Neural progenitor cell (in vitro differentiated cells): ENCODE data around the gene MAMDC4. TPM values are rescaled to one million over a fixed set of nuclear protein-coding genes. Genes with fewer than 3 reads are reported as not detected.

Experiments used
- DNase-seq: peaks from one replicate; pipeline ENCODE4 v3.0.0-alpha.2; 2016; ENCODE audit warnings: low spot score
- H2AFZ ChIP-seq: fragments of 200-600 bp; sonication (generic); replicated peaks from 2 replicates; pipeline ENCODE4 v1.6.1; 2016; ENCODE audit warnings: antibody characterized with exemption
- H3F3A ChIP-seq: fragments of 200-600 bp; sonication (generic); 2 replicates; pipeline ENCODE4 v1.6.1; 2016; ENCODE audit warnings: antibody characterized with exemption, low read depth
- H3K27ac ChIP-seq: fragments of 200-600 bp; sonication (generic); 2 replicates; pipeline ENCODE4 v1.5.1; 2016; ENCODE audit warnings: mild to moderate bottlenecking
- H3K27me3 ChIP-seq: fragments of 200-600 bp; sonication (generic); 2 replicates; pipeline ENCODE4 v1.6.1; 2016; ENCODE audit warnings: mild to moderate bottlenecking, moderate library complexity
- H3K36me3 ChIP-seq: fragments of 200-600 bp; sonication (generic); 2 replicates; pipeline ENCODE4 v1.5.1; 2016
- H3K4me1 ChIP-seq: fragments of 200-600 bp; sonication (generic); 2 replicates; pipeline ENCODE4 v1.6.1; 2016; ENCODE audit warnings: mixed run types
- H3K4me2 ChIP-seq: fragments of 200-600 bp; sonication (generic); 2 replicates; pipeline ENCODE4 v1.6.1; 2016
- H3K4me3 ChIP-seq: fragments of 200-600 bp; sonication (generic); 2 replicates; pipeline ENCODE4 v1.5.1; 2016
- H3K79me2 ChIP-seq: fragments of 200-600 bp; sonication (generic); 2 replicates; pipeline ENCODE4 v1.6.1; 2016; ENCODE audit warnings: low read depth
- H3K9ac ChIP-seq: fragments of 200-600 bp; sonication (generic); 2 replicates; pipeline ENCODE4 v1.6.1; 2016
- H3K9me3 ChIP-seq: fragments of 200-600 bp; sonication (generic); 2 replicates; pipeline ENCODE4 v1.5.1; 2016; ENCODE audit warnings: low read depth
- H4K20me1 ChIP-seq: fragments of 200-600 bp; sonication (generic); 2 replicates; pipeline ENCODE4 v1.6.1; 2016; ENCODE audit warnings: low read depth
- H3K27ac Mint-ChIP-seq: 3 replicates; pipeline ENCODE4 v1.8.0; 2021; ENCODE audit warnings: mixed read lengths
- H3K27me3 Mint-ChIP-seq: 2 replicates; pipeline ENCODE4 v1.8.0; 2022; ENCODE audit warnings: low read depth, mild to moderate bottlenecking, inconsistent platforms, moderate library complexity, mixed read lengths; ENCODE audit not compliant: insufficient read depth
- H3K36me3 Mint-ChIP-seq: 3 replicates; pipeline ENCODE4 v1.8.0; 2021; ENCODE audit warnings: mixed read lengths
- H3K4me1 Mint-ChIP-seq: 3 replicates; pipeline ENCODE4 v1.8.0; 2021; ENCODE audit warnings: mixed read lengths
- H3K4me3 Mint-ChIP-seq: 3 replicates; pipeline ENCODE4 v1.8.0; 2021; ENCODE audit warnings: mild to moderate bottlenecking, moderate library complexity, mixed read lengths
- H3K9me3 Mint-ChIP-seq: 3 replicates; pipeline ENCODE4 v1.8.0; 2020; ENCODE audit warnings: mixed read lengths
- CTCF ChIP-seq: fragments of 200-600 bp; sonication (generic); IDR thresholded peaks from 2 replicates; pipeline ENCODE4 v1.5.1; 2017; ENCODE audit warnings: antibody characterized with exemption, mild to moderate bottlenecking
- EZH2 ChIP-seq: fragments of 200-600 bp; sonication (generic); IDR thresholded peaks from 2 replicates; pipeline ENCODE4 v1.6.1; 2017; ENCODE audit warnings: antibody characterized with exemption, mild to moderate bottlenecking, moderate library complexity
- EZH2phosphoT487 ChIP-seq: fragments of 200-600 bp; sonication (generic); IDR thresholded peaks from 2 replicates; pipeline ENCODE4 v1.6.1; 2017; ENCODE audit warnings: antibody characterized with exemption
- total RNA-seq: library from RNA; depleted of rRNA; stranded (reverse); fragments of >200 nt; gene quantifications from 2 replicates; pipeline ENCODE4 v1.2.3, GENCODE V29; 2015; ENCODE audit warnings: low replicate concordance

MAMDC4 gene
- total RNA-seq, 1 donor from 2014 or later = 2.6 TPM

GRCh38 chr9:136820971-136821825 is 30.9 kb upstream of the MAMDC4 start:
- H3K4me2 ChIP-seq = peak overlapping the region; percentile 97

GRCh38 chr9:136821826-136822544 is 30.2 kb upstream of the MAMDC4 start:
- Histone ChIP-seq H3K9me3 (no peaks in the 10 kb centered on the region), H3K79me2 (peaks cover 40% of the 10 kb centered on the region), H4K20me1 (peaks cover 58% of the 10 kb centered on the region), H3K27me3 (peaks cover 16% of the 10 kb centered on the region), H3F3A (peaks cover 12% of the 10 kb centered on the region), H2AFZ (no peak overlapping the region), H3K9ac (no peak overlapping the region), H3K27ac (no peak overlapping the region), H3K4me1 (peaks cover 9% of the 10 kb centered on the region), H3K4me2 (peak overlapping the region; percentile 97), H3K4me3 (peak overlapping the region; percentile 53), H3K36me3 (peaks cover under 1% of the 10 kb centered on the region)
- peak; percentile 15 for DNase-seq
- Mint-ChIP-seq H3K27ac (no peak overlapping the region), H3K9me3 (no peaks in the 10 kb centered on the region), H3K27me3 (peaks cover 4% of the 10 kb centered on the region), H3K36me3 (peaks cover 16% of the 10 kb centered on the region), H3K4me1 (peaks cover 10% of the 10 kb centered on the region), H3K4me3 (no peak overlapping the region)
- no peak for TF ChIP-seq CTCF

More at GRCh38 chr9:136820971-136821825, 30.9 kb upstream of the MAMDC4 start:
- peak overlapping the region; percentile 53 for H3K4me3 ChIP-seq
- Mint-ChIP-seq H3K4me1 (peaks cover 10% of the 10 kb centered on the region), H3K9me3 (no peaks in the 10 kb centered on the region), H3K27me3 (peaks cover 4% of the 10 kb centered on the region), H3K27ac (peak overlapping the region; percentile 78), H3K4me3 (peak overlapping the region; percentile 38), H3K36me3 (peaks cover 21% of the 10 kb centered on the region)
- H4K20me1 ChIP-seq = peaks cover 64% of the 10 kb centered on the region
- H3F3A ChIP-seq = peaks cover 12% of the 10 kb centered on the region
- TF ChIP-seq EZH2phosphoT487 (no peak), EZH2 (no peak), CTCF (no peak)
- peaks cover 48% of the 10 kb centered on the region for H3K79me2 ChIP-seq
- H2AFZ ChIP-seq = no peak overlapping the region
- DNase-seq = peak; percentile 75
- H3K27me3 ChIP-seq = peaks cover 16% of the 10 kb centered on the region
- H3K9me3 ChIP-seq = no peaks in the 10 kb centered on the region
- peaks cover 9% of the 10 kb centered on the region for H3K4me1 ChIP-seq
- no peak overlapping the region for H3K27ac ChIP-seq
- peaks cover 3% of the 10 kb centered on the region for H3K36me3 ChIP-seq
- no peak overlapping the region for H3K9ac ChIP-seq

- H3K9me3 Mint-ChIP-seq = no peaks in the 10 kb centered on the region
- no peak overlapping the region for H3K4me3 Mint-ChIP-seq
- Histone ChIP-seq H3K27me3 (peaks cover 16% of the 10 kb centered on the region), H3K9ac (no peak overlapping the region), H3K4me2 (no peak overlapping the region), H3K4me1 (peaks cover 9% of the 10 kb centered on the region), H3K27ac (no peak overlapping the region), H3F3A (peaks cover 12% of the 10 kb centered on the region), H2AFZ (no peak overlapping the region), H3K36me3 (no peaks in the 10 kb centered on the region), H3K4me3 (no peak overlapping the region), H4K20me1 (peaks cover 58% of the 10 kb centered on the region), H3K79me2 (peaks cover 35% of the 10 kb centered on the region), H3K9me3 (no peaks in the 10 kb centered on the region)
- H3K27me3 Mint-ChIP-seq = peaks cover 4% of the 10 kb centered on the region
- H3K36me3 Mint-ChIP-seq = peaks cover 14% of the 10 kb centered on the region
- TF ChIP-seq CTCF (no peak), EZH2phosphoT487 (no peak), EZH2 (no peak)
- H3K27ac Mint-ChIP-seq = no peak overlapping the region
- peaks cover 10% of the 10 kb centered on the region for H3K4me1 Mint-ChIP-seq
- no peak for DNase-seq
Measured at GRCh38 chr9:136823136-136824046, 28.8 kb upstream of the MAMDC4 start.
